Activated CD4-positive, alpha-beta T cell treated with anti-CD3 and anti-CD28 coated beads, Interleukin-2, amount 50 U/mL, for 1 hour (primary cell): ENCODE data around the gene IL10RB.
"Not testable (repeated sequence)": the region's sequence is repeated elsewhere in the genome, so short reads cannot be mapped to it uniquely, and the experiment has no call there.

Source experiments
- DNase-seq: peaks from one replicate; pipeline ENCODE4 v3.0.0-alpha.2; 2020

IL10RB gene

GRCh38 chr21:33266050-33266788, at the start of gene IL10RB:
Gene IL10RB (plus strand): TSS chr21:33266367. CDS start chr21:33266466, 99 bp downstream.
- peak; percentile 70 for DNase-seq

GRCh38 chr21:33217138-33217520, 49.0 kb upstream of the IL10RB start:
- no peak for DNase-seq

- DNase-seq, result no peak
Observed at GRCh38 chr21:33219300-33219699, 46.9 kb upstream of the IL10RB start.

- no peak for DNase-seq
Observed at GRCh38 chr21:33219954-33220353, 46.2 kb upstream of the IL10RB start.

- DNase-seq, result not testable (repeated sequence)
Observed at GRCh38 chr21:33225376-33225775, 40.8 kb upstream of the IL10RB start.

GRCh38 chr21:33228455-33228854, 37.7 kb upstream of the IL10RB start:
- DNase-seq, result no peak

GRCh38 chr21:33229099-33229783, 36.9 kb upstream of the IL10RB start:
- DNase-seq, result no peak

- peak; percentile 66 for DNase-seq
Observed at GRCh38 chr21:33229784-33230544, 36.2 kb upstream of the IL10RB start, which contains the start of gene IFNAR2. Gene IFNAR2 (plus strand): TSS chr21:33229938. CDS start chr21:33241923, 11,985 bp downstream.

- peak; percentile 34 for DNase-seq
Observed at GRCh38 chr21:33230545-33231324, 35.4 kb upstream of the IL10RB start.

GRCh38 chr21:33231526-33231925, 34.6 kb upstream of the IL10RB start:
- DNase-seq, result peak; percentile 45

- DNase-seq, result no peak
Observed at GRCh38 chr21:33232291-33233034, 33.7 kb upstream of the IL10RB start.

GRCh38 chr21:33234635-33235520, 31.3 kb upstream of the IL10RB start:
- DNase-seq, result no peak

GRCh38 chr21:33236013-33236686, 30.0 kb upstream of the IL10RB start:
- no peak for DNase-seq

- no peak for DNase-seq
Observed at GRCh38 chr21:33236766-33237165, 29.4 kb upstream of the IL10RB start.

- no peak for DNase-seq
Observed at GRCh38 chr21:33237486-33237885, 28.7 kb upstream of the IL10RB start.

GRCh38 chr21:33238146-33238545, 28.0 kb upstream of the IL10RB start:
- no peak for DNase-seq

- no peak for DNase-seq
Observed at GRCh38 chr21:33238565-33239255, 27.5 kb upstream of the IL10RB start.

- not testable (repeated sequence) for DNase-seq
Observed at GRCh38 chr21:33239559-33240127, 26.5 kb upstream of the IL10RB start.

GRCh38 chr21:33240404-33240803, 25.8 kb upstream of the IL10RB start:
- DNase-seq, result no peak
